SKM-1 (cell line): ENCODE results near the gene LRFN2.

Experiments used
- DNase-seq: peaks from one replicate; lab custom pipeline; 2025; ENCODE audit not compliant: unreplicated experiment; lab: John Stamatoyannopoulos, UW

LRFN2 gene

GRCh38 chr6:40587240-40588069, at the start of gene LRFN2:
TSS of gene LRFN2 (minus strand) at chr6:40587364.
- no peak for DNase-seq

- DNase-seq: no peak
Observed at GRCh38 chr6:40634429-40634828, 47.3 kb upstream of the LRFN2 start.

- no peak for DNase-seq
Observed at GRCh38 chr6:40631744-40632143, 44.6 kb upstream of the LRFN2 start.

GRCh38 chr6:40630488-40630887, 43.3 kb upstream of the LRFN2 start:
- DNase-seq: no peak

- DNase-seq: no peak
Observed at GRCh38 chr6:40630051-40630450, 42.9 kb upstream of the LRFN2 start.

- DNase-seq: no peak
Observed at GRCh38 chr6:40629463-40629862, 42.3 kb upstream of the LRFN2 start.

GRCh38 chr6:40627316-40627715, 40.2 kb upstream of the LRFN2 start:
- DNase-seq: no peak

- no peak for DNase-seq
Observed at GRCh38 chr6:40626886-40627285, 39.7 kb upstream of the LRFN2 start.

- no peak for DNase-seq
Observed at GRCh38 chr6:40623932-40624331, 36.8 kb upstream of the LRFN2 start.

GRCh38 chr6:40623178-40623577, 36.0 kb upstream of the LRFN2 start:
- DNase-seq: no peak

GRCh38 chr6:40620574-40621240, 33.5 kb upstream of the LRFN2 start:
- no peak for DNase-seq

GRCh38 chr6:40614671-40615070, 27.5 kb upstream of the LRFN2 start:
- no peak for DNase-seq

GRCh38 chr6:40611912-40612311, 24.7 kb upstream of the LRFN2 start:
- no peak for DNase-seq

- no peak for DNase-seq
Observed at GRCh38 chr6:40611434-40611833, 24.3 kb upstream of the LRFN2 start.

- no peak for DNase-seq
Observed at GRCh38 chr6:40610229-40610628, 23.1 kb upstream of the LRFN2 start.

- no peak for DNase-seq
Observed at GRCh38 chr6:40606981-40607380, 19.8 kb upstream of the LRFN2 start.

GRCh38 chr6:40606526-40606925, 19.4 kb upstream of the LRFN2 start:
- DNase-seq: no peak

GRCh38 chr6:40604082-40604481, 16.9 kb upstream of the LRFN2 start:
- DNase-seq: no peak

- DNase-seq: no peak
Observed at GRCh38 chr6:40599555-40599954, 12.4 kb upstream of the LRFN2 start.

- no peak for DNase-seq
Observed at GRCh38 chr6:40598516-40598915, 11.4 kb upstream of the LRFN2 start.

GRCh38 chr6:40597301-40597700, 10.1 kb upstream of the LRFN2 start:
- no peak for DNase-seq

- no peak for DNase-seq
Observed at GRCh38 chr6:40588480-40588879, 1.3 kb upstream of the LRFN2 start.

GRCh38 chr6:40588070-40588384, 863 bp upstream of the LRFN2 start:
- no peak for DNase-seq
